HG02970 (cell line): Measurements from ENCODE around the gene ZNF791.
"Not testable (repeated sequence)": the region's sequence is repeated elsewhere in the genome, so short reads cannot be mapped to it uniquely, and the experiment has no call there.

Experiments
- ATAC-seq: cut with Tn5 transposase; IDR thresholded peaks from one replicate; pipeline ENCODE4 v1.9.1; 2021; ENCODE audit warnings: mild to moderate bottlenecking, moderate library complexity, moderate number of reproducible peaks; ENCODE audit not compliant: unreplicated experiment, low FRiP score

ZNF791 gene

GRCh38 chr19:12665671-12666264, 55.0 kb downstream of the ZNF791 start:
- ATAC-seq: no peak

- peak; percentile 44 for ATAC-seq
These were observed 55.7 kb downstream of the ZNF791 start, which contains the start of the genes MAN2B1 and WDR83 for GRCh38 chr19:12666265-12667048. Gene MAN2B1 (minus strand): TSS chr19:12666742. CDS start chr19:12666701, 41 bp downstream. Gene WDR83 (plus strand): TSS chr19:12666807. CDS start chr19:12669791, 2,984 bp downstream.

GRCh38 chr19:12667731-12668302, 57.1 kb downstream of the ZNF791 start:
- no peak for ATAC-seq

- ATAC-seq: no peak
These were observed 57.6 kb downstream of the ZNF791 start for GRCh38 chr19:12668346-12668745.

- no peak for ATAC-seq
These were observed 58.2 kb downstream of the ZNF791 start for GRCh38 chr19:12668932-12669269.

- no peak for ATAC-seq
These were observed 58.8 kb downstream of the ZNF791 start for GRCh38 chr19:12669270-12670158.

- no peak for ATAC-seq
These were observed 59.6 kb downstream of the ZNF791 start for GRCh38 chr19:12670159-12670928.

- ATAC-seq: no peak
These were observed 62.0 kb downstream of the ZNF791 start for GRCh38 chr19:12672744-12673143.

GRCh38 chr19:12675399-12675798, 64.7 kb downstream of the ZNF791 start:
- ATAC-seq: no peak

GRCh38 chr19:12675940-12676339, 65.2 kb downstream of the ZNF791 start:
- ATAC-seq: no peak

- no peak for ATAC-seq
These were observed 65.7 kb downstream of the ZNF791 start for GRCh38 chr19:12676384-12676792.

- no peak for ATAC-seq
These were observed 66.2 kb downstream of the ZNF791 start for GRCh38 chr19:12676928-12677327.

- ATAC-seq: not testable (repeated sequence)
These were observed 67.3 kb downstream of the ZNF791 start for GRCh38 chr19:12678039-12678438.

GRCh38 chr19:12680034-12680433, 69.3 kb downstream of the ZNF791 start:
- no peak for ATAC-seq

- peak; percentile 69 for ATAC-seq
These were observed 70.6 kb downstream of the ZNF791 start, which contains the start of gene DHPS for GRCh38 chr19:12681074-12681987. Gene DHPS (minus strand): TSS chr19:12681880. CDS start chr19:12681766, 114 bp downstream.
